GM23248 (cell line): ENCODE results near the gene RTL10. TPM values are rescaled to one million over a fixed set of nuclear protein-coding genes. Genes with fewer than 3 reads are reported as not detected.

ENCODE experiments used
- DNase-seq: peaks from one replicate; pipeline ENCODE4 v3.0.0-alpha.2; 2015
- H2AFZ ChIP-seq: fragments of 200-600 bp; sonication (generic); 2 replicates; pipeline ENCODE4 v1.6.1; 2016; ENCODE audit warnings: antibody characterized with exemption
- H3F3A ChIP-seq: fragments of 200-600 bp; sonication (generic); 2 replicates; pipeline ENCODE4 v1.6.1; 2016; ENCODE audit warnings: mild to moderate bottlenecking, antibody characterized with exemption, mixed run types; ENCODE audit not compliant: insufficient read depth
- H3K27ac ChIP-seq: fragments of 200-600 bp; sonication (generic); 2 replicates; pipeline ENCODE4 v1.5.1; 2016; ENCODE audit warnings: mild to moderate bottlenecking
- H3K27me3 ChIP-seq: fragments of 200-600 bp; sonication (generic); replicated peaks from 2 replicates; pipeline ENCODE4 v1.6.1; 2016; ENCODE audit warnings: mild to moderate bottlenecking; ENCODE audit not compliant: insufficient read depth
- H3K36me3 ChIP-seq: fragments of 200-600 bp; sonication (generic); 2 replicates; pipeline ENCODE4 v1.6.1; 2016; ENCODE audit warnings: low read depth, mild to moderate bottlenecking
- H3K4me1 ChIP-seq: fragments of 200-600 bp; sonication (generic); 2 replicates; pipeline ENCODE4 v1.6.1; 2016; ENCODE audit warnings: mild to moderate bottlenecking; ENCODE audit not compliant: insufficient read depth
- H3K4me2 ChIP-seq: fragments of 200-600 bp; sonication (generic); one replicate; pipeline ENCODE4 v1.6.1; 2016; ENCODE audit warnings: mild to moderate bottlenecking; ENCODE audit not compliant: unreplicated experiment
- H3K4me3 ChIP-seq: fragments of 200-600 bp; sonication (generic); 2 replicates; pipeline ENCODE4 v1.5.1; 2016; ENCODE audit warnings: mild to moderate bottlenecking
- H3K79me2 ChIP-seq: fragments of 200-600 bp; sonication (generic); 2 replicates; pipeline ENCODE4 v1.6.1; 2016; ENCODE audit warnings: mild to moderate bottlenecking; ENCODE audit not compliant: insufficient read depth
- H3K9ac ChIP-seq: fragments of 200-600 bp; sonication (generic); 2 replicates; pipeline ENCODE4 v1.6.1; 2016; ENCODE audit warnings: mild to moderate bottlenecking
- H3K9me2 ChIP-seq: fragments of 200-600 bp; sonication (generic); 2 replicates; pipeline ENCODE4 v1.6.1; 2016; ENCODE audit warnings: mixed run types, mild to moderate bottlenecking, moderate library complexity; ENCODE audit not compliant: insufficient read depth
- H3K9me3 ChIP-seq: fragments of 200-600 bp; sonication (generic); one replicate; pipeline ENCODE4 v1.6.1; 2017; ENCODE audit warnings: low read depth
- H4K20me1 ChIP-seq: fragments of 200-600 bp; sonication (generic); 2 replicates; pipeline ENCODE4 v1.6.0; 2016; ENCODE audit not compliant: insufficient read depth
- EZH2 ChIP-seq: fragments of 200-600 bp; sonication (generic); IDR thresholded peaks from 2 replicates; pipeline ENCODE4 v1.6.1; 2018; ENCODE audit warnings: antibody characterized with exemption, mild to moderate bottlenecking; ENCODE audit not compliant: insufficient read depth, poor library complexity, severe bottlenecking
- EZH2phosphoT487 ChIP-seq: fragments of 200-600 bp; sonication (generic); IDR thresholded peaks from 2 replicates; pipeline ENCODE4 v1.6.1; 2018; ENCODE audit warnings: antibody characterized with exemption, moderate library complexity, mild to moderate bottlenecking, low read depth; ENCODE audit not compliant: insufficient read depth
- WGBS, 2 experiments: methylation state at CpG; one replicate each; pipeline ENCODE4 v1.1.6; 2015 to 2017; ENCODE audit warnings: low lambda C conversion rate in 2 of 2, low coverage in 1 of 2; ENCODE audit errors: missing lambda C conversion rate in 2 of 2; 5-methylcytosine and 5-hydroxymethylcytosine counted together
- in situ Hi-C: fragments of 300-500 bp; cut with MboI; formaldehyde crosslinking; loops from 2 replicates; pipeline ENCODE4 v1.15.0; 2020
- polyA plus RNA-seq: library from polyadenylated mRNA; unstranded; fragments of >200 nt; fragmentation: Nextera tagmentation; extraction: Ambion mirVana; gene quantifications from 2 replicates; pipeline ENCODE4 v1.2.1, GENCODE V29; 2016
- total RNA-seq: library from RNA; depleted of rRNA; stranded (reverse); fragments of >200 nt; shearing (Covaris generic); gene quantifications from 2 replicates; pipeline ENCODE4 v1.2.3, GENCODE V29; 2014

RTL10 gene
- total and polyA plus RNA-seq, 2 experiments from 2014 or later, result 14.2 to 23.8 TPM

DNA sequence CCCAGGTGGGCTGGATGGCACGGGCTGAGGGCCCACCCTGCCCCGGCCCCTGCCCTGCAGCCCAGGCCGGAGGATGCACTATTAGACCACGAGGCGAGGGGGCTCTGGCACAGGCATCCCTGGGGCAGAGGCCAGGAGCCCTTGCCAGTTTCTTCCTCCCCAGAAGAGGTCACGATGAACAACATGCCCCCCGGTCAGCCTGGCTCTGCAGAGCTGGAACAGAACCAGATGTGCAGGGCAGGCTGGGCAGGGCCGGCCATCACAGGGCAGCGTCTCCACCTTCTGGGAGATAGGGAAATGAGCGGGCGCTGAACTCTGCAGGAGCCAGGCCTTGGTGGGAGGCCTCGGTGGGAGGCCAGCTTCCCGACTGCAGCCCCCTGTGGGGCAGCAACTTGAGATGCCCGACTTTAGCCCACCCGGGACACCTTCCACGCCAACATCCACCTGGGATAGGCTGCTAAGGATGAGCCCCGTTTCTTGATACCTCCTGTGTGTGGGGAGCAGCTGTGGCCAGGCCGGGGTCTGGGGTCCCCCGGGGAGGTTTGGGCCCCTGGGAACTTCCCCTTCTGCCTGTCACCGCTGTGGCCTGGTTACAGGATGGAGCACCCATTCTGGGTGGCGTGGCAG is 21.8 kb upstream of the RTL10 start:
- Histone ChIP-seq H3K9me3 (no peaks in the 10 kb centered on the region), H3K4me3 (no peak overlapping the region), H3K27ac (no peak overlapping the region), H3F3A (peaks cover 2% of the 10 kb centered on the region), H3K4me2 (no peak overlapping the region), H3K9me2 (no peaks in the 10 kb centered on the region), H2AFZ (no peak overlapping the region), H3K9ac (no peak overlapping the region), H3K27me3 (no peaks in the 10 kb centered on the region), H3K79me2 (0 out of 2 replicates have a peak, but pooled peaks cover 12% of the 10 kb centered on the region), H4K20me1 (no peaks in the 10 kb centered on the region), H3K36me3 (no peaks in the 10 kb centered on the region), H3K4me1 (peaks cover 29% of the 10 kb centered on the region)
- TF ChIP-seq EZH2phosphoT487 (no peak), EZH2 (no peak)
- 88 to 89% methylated on average over 18 to 19 of the region's 21 CpGs for WGBS, 2 experiments
- no peak for DNase-seq
- in situ Hi-C loops, result no loop called here

DNA sequence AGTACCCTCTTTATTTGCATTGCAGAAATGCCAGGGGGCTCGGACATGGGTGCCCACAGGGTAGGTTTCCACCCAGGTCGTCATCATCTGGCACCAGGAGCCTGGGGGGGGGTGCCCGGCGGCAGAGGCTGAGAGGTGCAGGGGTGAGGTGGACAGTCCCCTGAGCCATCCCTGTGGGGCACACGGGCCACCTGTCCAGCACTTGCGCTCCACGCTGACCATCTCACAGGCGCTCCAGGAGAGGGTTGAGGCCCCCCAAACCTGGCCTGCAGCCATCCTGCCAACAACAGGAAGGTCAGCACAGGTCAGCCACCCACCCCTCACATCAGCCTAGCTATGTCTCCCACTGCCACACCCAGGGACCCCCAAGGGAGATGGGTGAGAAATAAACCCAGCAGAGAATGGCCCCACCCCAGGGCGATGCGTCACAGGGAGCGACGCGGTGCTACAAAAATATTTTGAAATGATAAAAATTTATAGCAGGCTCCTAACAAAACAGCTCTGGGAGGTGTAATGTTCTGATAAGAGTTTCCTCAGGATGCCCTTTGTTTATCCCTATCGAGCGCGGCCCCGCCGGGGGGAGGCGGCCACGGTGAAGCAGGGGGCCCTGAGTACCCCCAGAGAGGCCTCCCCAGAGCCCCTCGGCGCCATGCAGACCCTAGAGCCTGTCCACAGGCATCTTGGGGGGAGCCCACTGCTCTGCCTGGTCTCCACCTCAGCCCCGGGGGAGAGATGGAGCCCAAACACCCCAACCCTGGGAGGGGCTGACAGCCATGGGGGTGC is 21.0 kb upstream of the RTL10 start:
- WGBS, 2 experiments, result 90 to 91% methylated on average over 22 to 23 of the region's 23 CpGs
- Histone ChIP-seq H3K27ac (no peak overlapping the region), H3K4me2 (no peak overlapping the region), H3K79me2 (0 out of 2 replicates have a peak, but pooled peaks cover 11% of the 10 kb centered on the region), H3K9ac (no peak overlapping the region), H3K27me3 (no peaks in the 10 kb centered on the region), H4K20me1 (no peaks in the 10 kb centered on the region), H3K9me2 (no peaks in the 10 kb centered on the region), H3K36me3 (no peaks in the 10 kb centered on the region), H3K9me3 (no peaks in the 10 kb centered on the region), H3K4me1 (peaks cover 25% of the 10 kb centered on the region), H2AFZ (no peak overlapping the region), H3F3A (no peaks in the 10 kb centered on the region), H3K4me3 (no peak overlapping the region)
- no peak for DNase-seq
- in situ Hi-C loops, result no loop called here
- TF ChIP-seq EZH2phosphoT487 (no peak), EZH2 (no peak)

DNA sequence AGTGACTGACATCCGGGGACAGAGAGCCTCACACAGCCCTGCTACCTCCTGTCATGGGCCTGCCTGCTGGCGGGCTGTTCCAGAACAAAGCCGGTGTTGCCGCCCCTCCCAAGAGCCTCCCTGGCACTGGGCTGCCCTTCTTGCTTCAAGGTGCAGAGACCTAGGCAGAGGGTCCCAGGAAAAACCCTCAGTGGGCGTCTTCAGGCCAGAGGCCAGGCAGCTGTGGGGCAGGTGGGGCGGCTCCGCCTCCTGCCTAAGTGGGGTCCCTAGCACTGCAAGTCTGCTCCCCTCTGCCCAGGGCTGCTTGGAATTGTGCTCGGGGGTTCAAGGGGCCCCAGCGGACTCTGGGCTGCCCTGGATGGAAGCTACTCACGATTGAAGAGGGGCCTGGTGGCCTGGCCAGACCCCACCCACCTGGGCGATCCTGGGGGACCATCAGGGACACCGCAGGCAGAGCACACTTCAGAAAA is 20.4 kb upstream of the RTL10 start:
- H3F3A ChIP-seq, result no peaks in the 10 kb centered on the region
- H3K79me2 ChIP-seq, result 0 out of 2 replicates have a peak, but pooled peaks cover 5% of the 10 kb centered on the region
- DNase-seq, result no peak
- no peak overlapping the region for H3K9ac ChIP-seq
- TF ChIP-seq EZH2phosphoT487, result no peak
- TF ChIP-seq EZH2, result no peak
- H3K9me3 ChIP-seq, result no peaks in the 10 kb centered on the region
- no peaks in the 10 kb centered on the region for H3K9me2 ChIP-seq
- no peaks in the 10 kb centered on the region for H3K27me3 ChIP-seq
- H3K36me3 ChIP-seq, result no peaks in the 10 kb centered on the region
- H3K4me2 ChIP-seq, result no peak overlapping the region
- H3K27ac ChIP-seq, result no peak overlapping the region
- H2AFZ ChIP-seq, result no peak overlapping the region
- 83 to 85% methylated on average over 11 to 12 of the region's 12 CpGs for WGBS, 2 experiments
- H3K4me1 ChIP-seq, result peaks cover 18% of the 10 kb centered on the region
- H3K4me3 ChIP-seq, result no peak overlapping the region
- in situ Hi-C loops, result no loop called here
- H4K20me1 ChIP-seq, result no peaks in the 10 kb centered on the region

DNA sequence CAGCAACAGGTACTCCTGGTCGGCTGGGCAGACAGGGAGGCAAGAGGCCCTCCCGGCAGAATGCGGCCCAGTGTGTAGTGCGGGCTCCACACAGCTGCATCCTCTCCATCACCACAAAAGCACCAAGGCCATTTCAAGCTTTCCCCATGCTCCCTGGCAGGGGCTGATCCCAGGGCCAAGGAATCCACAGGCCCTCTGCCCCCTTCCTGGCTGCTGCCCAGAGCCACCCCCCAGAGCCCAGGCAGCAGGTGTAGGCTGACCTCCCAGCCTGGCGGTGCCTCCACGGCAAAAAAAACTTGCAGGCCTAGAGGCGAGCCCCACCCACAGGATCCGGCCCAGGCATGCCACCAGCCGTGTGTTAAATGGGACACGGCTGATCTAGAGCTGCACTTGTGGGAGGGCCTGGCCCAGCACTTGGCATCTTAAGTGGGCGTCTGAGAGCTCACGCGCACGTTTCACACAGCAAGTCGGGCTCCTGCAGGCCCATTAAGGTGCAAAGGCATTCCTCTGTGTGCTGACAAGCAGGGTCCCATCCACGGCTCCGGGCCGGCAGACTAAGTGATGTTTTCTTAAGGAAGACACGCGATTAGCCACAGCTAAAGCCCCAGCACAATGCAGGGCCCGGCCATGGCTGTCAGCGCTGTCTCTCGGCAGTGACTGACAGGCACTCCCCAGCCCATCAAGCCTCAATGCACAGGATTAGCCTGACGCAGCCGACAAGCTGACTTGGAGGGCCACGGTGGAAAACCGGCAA is 19.8 kb upstream of the RTL10 start:
- no peaks in the 10 kb centered on the region for H4K20me1 ChIP-seq
- H2AFZ ChIP-seq, result no peak overlapping the region
- H3K27me3 ChIP-seq, result no peaks in the 10 kb centered on the region
- no peaks in the 10 kb centered on the region for H3K9me3 ChIP-seq
- H3K4me1 ChIP-seq, result peaks cover 12% of the 10 kb centered on the region
- H3K4me2 ChIP-seq, result no peak overlapping the region
- H3K36me3 ChIP-seq, result no peaks in the 10 kb centered on the region
- no peaks in the 10 kb centered on the region for H3K9me2 ChIP-seq
- TF ChIP-seq EZH2 (no peak), EZH2phosphoT487 (no peak)
- H3K27ac ChIP-seq, result no peak overlapping the region
- no peak overlapping the region for H3K4me3 ChIP-seq
- DNase-seq, result peak; percentile 33
- 47 to 48% methylated on average over 22 to 27 of the region's 27 CpGs for WGBS, 2 experiments
- H3K9ac ChIP-seq, result no peak overlapping the region
- H3F3A ChIP-seq, result no peaks in the 10 kb centered on the region
- in situ Hi-C loops, result no loop called here
- H3K79me2 ChIP-seq, result no peaks in the 10 kb centered on the region
